ENCODE data around the gene ANP32D. TPM values are rescaled to one million over a fixed set of nuclear protein-coding genes. Genes with fewer than 3 reads are reported as not detected.

Gene ANP32D
- not detected in 2 replicates for total RNA-seq (2014; rRNA removed; shearing (Covaris generic))

DNA sequence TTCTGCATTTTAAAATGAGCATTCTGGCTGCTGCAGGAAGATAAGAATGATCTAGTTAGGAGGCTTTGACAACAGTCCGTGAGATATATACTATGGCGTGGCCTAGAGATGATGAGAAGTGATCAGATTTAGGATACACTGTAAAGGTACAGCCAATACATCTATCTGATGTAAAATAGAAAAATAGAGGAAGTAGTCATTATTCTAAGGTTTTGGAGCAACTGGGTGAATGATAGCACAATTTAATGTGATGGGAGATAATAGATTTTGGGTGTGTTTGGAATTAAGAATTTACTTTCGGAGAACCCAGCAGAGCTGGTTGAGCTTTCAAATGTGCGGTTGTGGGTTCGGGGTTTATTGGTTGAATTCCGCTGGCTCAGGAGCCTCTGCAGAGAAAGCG, at the start of gene ANP32D:
TSS of gene ANP32D (plus strand) at position 301 of the 400 bp plus-strand sequence. CDS start 106 bp downstream, outside the sequence.

DNA sequence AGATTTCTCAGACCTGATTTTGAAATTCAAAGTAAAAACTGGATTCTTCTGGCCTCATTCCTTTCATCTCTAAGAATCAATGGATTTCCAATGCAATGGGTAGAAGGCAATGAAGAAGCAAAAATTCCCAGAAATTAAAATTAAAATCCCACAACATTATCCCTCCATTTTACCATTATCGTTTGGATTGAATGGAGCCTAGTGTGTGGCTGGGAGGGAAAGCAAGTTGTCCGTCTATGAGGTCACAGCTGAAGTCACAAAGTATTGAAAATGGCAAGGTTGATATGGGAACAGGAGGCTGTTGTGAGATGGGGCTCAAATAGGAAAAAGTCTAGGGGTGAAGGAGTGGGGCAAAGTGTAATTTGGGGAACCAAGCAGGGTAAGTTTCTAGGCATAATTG, 9.8 kb downstream of the ANP32D start, which contains the start of gene C12orf54:
TSS of gene C12orf54 (plus strand) at position 301 of the 400 bp plus-strand sequence. CDS start 799 bp downstream, outside the sequence.

Other genes starting within 250 kb of the ANP32D start
- gene ZNF641, start 121.6 kb upstream of the ANP32D start, total RNA-seq (2014; rRNA removed; shearing (Covaris generic)): 4.5 and 5.9 TPM in 2 replicates
- not detected in 2 replicates for gene C12orf54, start 9.9 kb downstream of the ANP32D start, total RNA-seq (2014; rRNA removed; shearing (Covaris generic))
- not detected in 2 replicates for gene OR8S1, start 53.1 kb downstream of the ANP32D start, total RNA-seq (2014; rRNA removed; shearing (Covaris generic))
- not detected in 2 replicates for gene LALBA, start 97.5 kb downstream of the ANP32D start, total RNA-seq (2014; rRNA removed; shearing (Covaris generic))
- gene KANSL2, start 209.7 kb downstream of the ANP32D start, total RNA-seq (2014; rRNA removed; shearing (Covaris generic)): 34.8 and 57.1 TPM in 2 replicates
- gene CCNT1, start 244.1 kb downstream of the ANP32D start, total RNA-seq (2014; rRNA removed; shearing (Covaris generic)): 37.8 and 41.5 TPM in 2 replicates